Endometrial microvascular endothelial cells (primary cell): Measurements from ENCODE around the gene GNAI3. TPM values are rescaled to one million over a fixed set of nuclear protein-coding genes. Genes with fewer than 3 reads are reported as not detected.

ENCODE experiments used
- in situ Hi-C: cut with HindIII; loops from 2 replicates; pipeline ENCODE4 v1.10.0; 2017; ENCODE audit warnings: low sequenced_read_pairs, low pct_unique_long_range_greater_than_20kb; ENCODE audit errors: inconsistent ontology term
- total RNA-seq: library from RNA; depleted of rRNA; stranded (reverse); fragments of >200 nt; gene quantifications from one replicate; pipeline ENCODE4 v1.2.3, GENCODE V29; 2015; ENCODE audit errors: inconsistent ontology term

GNAI3 gene
- total RNA-seq, 1 donor from 2014 or later, result 15.3 TPM

DNA sequence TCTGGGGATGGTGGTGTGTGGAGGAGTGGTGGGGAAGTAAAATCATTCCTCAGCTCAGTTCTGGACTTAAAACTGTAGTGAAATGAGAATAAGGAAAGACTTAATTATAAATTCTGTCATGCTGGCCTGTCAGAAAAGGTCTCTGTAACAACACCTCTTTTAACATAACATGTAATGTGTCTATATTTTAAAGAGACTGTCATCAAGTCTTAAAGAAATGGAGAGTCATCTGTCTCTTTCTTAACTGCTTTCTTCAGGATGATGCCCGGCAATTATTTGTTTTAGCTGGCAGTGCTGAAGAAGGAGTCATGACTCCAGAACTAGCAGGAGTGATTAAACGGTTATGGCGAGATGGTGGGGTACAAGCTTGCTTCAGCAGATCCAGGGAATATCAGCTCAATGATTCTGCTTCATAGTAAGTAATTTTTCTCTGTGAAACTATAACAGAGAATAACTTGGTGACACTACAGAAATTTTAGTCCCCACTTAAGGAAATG, 30.6 kb downstream of the GNAI3 start:
- in situ Hi-C loops, result no loop called here

DNA sequence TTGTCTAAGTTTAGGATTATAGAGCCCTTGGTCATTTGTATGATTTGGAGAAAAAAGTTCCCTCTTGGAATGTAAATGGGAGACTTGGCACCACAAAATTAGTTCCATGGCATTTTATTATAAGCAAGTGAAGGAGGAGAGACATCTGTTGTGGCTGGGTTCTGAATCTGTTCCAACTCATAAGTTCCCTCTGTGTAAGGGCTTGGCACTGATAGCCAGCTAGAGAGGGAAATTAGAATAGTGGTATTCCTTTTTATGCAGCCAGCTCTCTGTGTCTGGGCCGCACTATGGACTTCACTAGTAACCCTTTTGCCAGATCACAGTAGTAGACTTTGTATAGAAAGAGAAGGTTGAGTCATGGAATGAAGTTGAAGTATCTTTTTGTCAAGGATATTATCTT, 31.1 kb downstream of the GNAI3 start:
- in situ Hi-C loops, result no loop called here

DNA sequence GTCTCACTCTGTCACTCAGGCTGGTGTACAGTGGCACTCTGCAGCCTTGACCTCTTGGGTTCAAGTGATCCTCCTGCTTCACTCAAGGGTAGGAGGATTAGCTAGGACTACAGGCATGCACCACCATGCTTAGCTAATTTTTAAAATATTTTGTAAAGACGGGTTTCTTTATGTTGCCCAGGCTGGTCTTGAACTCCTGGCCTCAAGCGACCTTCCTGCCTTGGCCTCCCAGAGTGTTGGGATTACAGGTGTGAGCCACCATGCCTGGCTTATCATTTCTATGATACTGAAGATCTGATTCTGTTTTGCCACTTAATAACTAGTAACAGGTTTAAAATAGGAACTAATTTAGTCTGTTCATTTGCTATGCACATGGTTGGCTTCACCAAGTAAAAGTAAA, 33.6 kb downstream of the GNAI3 start:
- in situ Hi-C loops, result no loop called here

DNA sequence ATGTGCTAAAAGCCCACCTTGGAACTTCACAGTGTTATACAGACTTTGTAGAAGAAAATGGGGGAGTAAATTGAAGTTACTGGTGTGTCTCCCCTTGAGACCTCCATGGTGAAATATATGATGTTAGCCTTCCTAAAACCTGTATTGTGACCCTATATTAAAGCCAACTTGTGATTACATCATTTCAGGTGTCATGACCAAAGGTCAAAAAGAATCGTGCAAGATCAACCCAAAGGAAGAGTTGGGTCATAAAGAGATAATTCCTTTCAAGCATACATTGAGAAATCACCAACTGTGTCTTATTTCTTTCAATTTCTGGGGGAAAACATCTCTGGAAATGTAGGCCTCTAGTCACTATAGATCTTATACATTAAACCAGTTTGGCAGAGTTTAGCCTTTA, 36.4 kb downstream of the GNAI3 start:
- in situ Hi-C loops, result no loop called here

GRCh38 chr1:109586055-109586454, 37.6 kb downstream of the GNAI3 start:
- in situ Hi-C loops, result no loop called here

- in situ Hi-C loops, result no loop called here
Measured at GRCh38 chr1:109589177-109589576, 40.8 kb downstream of the GNAI3 start.

DNA sequence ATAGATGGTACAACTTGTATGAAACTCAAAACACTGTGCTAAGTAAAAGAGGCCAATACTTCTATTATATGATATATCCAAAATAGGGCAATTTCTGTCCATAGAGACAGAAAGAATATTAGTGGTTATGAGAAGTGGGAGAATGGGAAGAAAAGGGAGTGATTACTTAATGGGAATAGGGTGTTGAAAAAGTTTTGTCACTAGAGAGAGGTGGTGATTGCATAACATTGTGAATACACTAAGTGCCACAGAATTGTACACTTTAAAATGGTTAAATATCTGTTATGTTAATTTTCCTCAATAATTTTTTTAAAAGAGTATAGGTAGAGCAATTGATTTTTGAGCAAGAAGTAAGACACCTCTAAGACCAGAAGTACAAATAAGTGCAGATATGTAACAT, 41.3 kb downstream of the GNAI3 start:
- in situ Hi-C loops, result no loop called here

- in situ Hi-C loops, result no loop called here
Measured at GRCh38 chr1:109592916-109593315, 44.5 kb downstream of the GNAI3 start.

GRCh38 chr1:109595531-109595930, 47.1 kb downstream of the GNAI3 start:
- in situ Hi-C loops, result no loop called here

DNA sequence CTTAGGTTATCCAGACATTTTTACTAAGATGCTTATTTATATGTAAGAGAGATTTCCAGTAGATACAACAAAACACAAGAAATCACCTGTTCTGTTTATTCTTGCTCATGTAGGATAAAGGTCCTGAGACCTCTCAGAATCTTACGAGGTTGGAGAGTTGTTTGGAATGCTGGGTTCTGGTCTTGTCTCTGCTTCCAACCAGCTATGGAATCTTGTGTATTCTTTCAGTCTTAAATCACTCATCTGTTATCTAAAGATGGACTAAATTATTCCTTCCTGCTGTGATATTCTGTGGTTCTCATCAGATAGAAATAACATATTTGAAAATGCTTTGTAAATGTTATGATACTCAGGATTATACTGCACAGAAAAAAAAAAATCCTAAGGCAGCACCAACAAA, 49.7 kb downstream of the GNAI3 start:
- in situ Hi-C loops, result no loop called here

DNA sequence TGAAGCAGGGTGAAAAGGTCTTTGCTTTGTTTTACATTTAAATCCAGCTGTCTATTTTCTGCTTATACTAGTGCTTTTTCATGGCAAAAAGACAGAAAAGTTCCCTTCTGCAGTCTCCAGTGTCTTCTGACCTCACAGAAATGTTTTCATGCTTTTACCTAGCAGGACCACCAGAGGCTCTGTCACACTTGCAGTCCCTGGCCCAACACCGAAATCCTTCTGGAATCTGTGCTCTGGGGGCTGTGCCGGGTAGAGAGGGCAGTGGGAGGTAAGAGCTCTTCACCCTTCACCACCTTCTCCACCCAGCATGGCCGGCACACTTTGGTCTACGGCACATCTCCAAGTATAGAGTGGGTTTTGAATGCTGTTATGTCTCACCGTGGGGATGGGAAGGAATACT, 50.2 kb downstream of the GNAI3 start:
- in situ Hi-C loops, result no loop called here

DNA sequence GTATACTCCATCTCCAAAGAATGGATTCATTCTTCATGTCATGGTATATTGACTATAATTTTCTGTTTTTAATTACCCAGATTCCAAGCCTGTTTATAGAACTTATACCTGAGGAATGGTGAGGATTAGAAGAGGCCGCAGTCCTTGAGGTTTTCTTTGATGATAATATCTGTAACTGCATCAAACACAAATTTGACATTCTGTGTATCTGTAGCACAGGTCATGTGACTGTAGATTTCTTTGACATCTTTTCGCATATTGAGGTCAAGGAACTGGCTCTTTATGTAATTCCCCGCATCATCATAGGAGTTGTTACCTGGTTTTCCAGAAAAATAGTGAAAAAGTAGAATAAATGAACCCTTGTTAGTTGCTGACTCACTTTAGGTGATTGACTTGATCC, 54.8 kb downstream of the GNAI3 start:
- in situ Hi-C loops, result no loop called here

- in situ Hi-C loops, result no loop called here
Measured at GRCh38 chr1:109605381-109605780, 57.0 kb downstream of the GNAI3 start.

DNA sequence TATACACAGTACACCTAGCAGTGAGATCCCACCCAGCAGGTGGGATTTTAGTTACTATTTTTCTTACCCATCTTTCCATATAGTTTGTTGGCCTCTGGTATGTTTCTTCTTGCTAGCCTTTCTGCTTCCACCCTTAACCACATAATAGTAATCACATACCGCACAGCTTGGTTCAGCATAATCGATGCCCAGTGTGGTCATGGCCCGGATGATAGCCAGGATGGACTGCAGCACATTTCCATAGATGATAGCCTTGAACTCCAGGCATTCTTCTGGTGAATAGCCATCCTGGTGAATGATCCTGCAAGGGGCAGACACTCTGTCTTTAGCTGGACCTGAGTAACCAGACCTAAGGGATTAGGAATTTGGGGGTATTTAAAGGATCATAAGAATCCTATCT, 61.5 kb downstream of the GNAI3 start:
- in situ Hi-C loops, result no loop called here

DNA sequence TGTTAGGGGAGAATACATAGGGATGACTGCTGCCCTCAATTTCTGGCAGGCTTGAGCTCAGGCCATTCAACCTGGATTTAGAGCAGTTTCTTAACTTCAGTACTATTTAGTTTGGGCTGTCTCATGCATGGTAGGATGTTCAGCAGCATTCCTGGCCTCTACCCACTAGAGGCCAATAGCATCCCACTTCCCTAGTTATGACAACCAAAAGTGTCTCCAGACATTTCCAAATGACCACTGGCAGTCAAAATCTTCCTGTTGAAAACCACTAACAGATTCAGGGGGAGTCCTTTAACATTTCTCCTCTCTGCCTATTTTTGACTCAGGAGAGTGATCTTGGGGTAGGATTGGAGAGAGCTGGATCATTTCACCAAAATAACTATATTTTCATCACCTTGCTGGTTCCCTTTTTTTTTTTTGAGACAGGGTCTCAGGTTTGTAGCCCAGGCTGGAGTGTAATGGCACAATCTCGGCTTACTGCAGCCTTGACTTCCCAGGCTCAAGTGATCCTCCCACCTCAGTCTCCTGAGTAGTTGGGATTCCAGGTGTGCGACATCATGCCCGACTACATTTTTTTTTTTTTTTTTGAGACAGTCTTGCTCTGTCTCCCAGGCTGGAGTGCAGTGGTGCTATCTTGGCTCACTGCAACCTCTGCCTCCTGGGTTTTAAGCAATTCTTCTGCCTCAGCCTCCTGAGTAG, 62.3 kb downstream of the GNAI3 start:
- in situ Hi-C loops, result no loop called here

DNA sequence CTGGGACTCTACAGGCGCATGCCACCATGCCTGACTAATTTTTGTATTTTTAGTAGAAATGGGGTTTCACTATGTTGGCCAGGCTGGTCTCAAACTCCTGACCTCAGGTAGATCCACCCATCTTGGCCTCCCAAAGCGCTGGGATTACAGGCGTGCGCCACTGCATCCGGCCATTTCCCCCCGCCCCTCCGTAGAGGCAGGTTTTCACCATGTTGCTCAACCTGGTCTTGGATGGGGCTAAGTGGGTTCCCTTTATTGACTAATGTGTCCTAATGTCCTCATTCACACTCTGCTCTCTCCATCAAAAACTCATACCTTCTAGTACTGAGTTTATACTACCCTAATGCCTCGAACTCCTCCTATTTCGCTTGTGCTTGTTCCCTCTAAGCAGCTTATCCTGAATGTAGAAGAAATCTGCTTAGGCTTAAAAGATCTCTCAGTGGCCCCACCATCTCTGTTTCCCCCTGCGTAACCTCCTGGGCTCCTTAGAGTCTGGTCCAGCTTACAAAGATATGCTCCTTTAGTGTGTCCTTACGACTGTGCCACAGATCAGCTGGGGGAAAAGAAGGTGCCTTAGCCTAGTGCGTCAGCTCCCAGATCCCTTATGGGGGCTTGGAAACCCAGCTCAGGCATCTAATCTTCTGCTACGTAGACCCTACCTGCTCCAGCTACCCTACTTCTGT, 63.0 kb downstream of the GNAI3 start:
- in situ Hi-C loops, result no loop called here

DNA sequence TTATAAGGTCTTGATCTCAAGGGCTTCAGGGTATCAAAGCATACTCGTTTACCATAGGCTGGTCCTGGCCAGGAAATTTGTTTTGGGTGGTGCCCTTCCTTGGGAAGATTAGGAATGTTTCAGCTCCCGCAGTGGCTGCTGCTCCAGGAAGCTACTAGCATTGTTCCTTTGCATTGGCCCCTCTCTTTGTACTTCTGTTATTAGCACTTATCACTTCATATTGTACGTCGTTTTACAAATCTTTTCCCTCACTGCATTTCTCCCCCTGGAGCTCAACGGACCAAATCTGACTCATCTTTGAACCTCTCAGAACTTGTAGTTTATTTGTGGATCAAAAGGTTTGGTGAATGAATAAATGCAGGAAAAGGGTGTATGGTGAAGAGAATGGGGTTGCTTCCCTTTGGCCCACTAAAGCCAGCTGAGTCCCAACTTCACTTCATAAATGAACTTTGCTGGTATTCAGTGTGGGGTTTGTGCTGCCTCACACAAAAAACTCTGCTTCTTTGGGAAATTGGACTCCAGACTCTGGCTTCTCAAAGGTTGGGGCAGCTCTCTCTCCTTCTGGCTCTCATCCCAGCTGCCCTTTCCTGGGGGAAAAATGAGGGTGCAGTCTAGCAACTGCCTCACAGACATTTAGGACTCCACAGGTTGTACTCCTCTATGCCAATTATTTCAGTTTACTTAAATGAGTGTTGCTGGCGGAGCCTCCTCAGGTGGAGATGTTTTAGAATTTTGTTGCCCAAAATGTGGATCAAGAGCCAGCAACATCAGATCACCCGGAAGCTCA, 65.1 kb downstream of the GNAI3 start:
- in situ Hi-C loops, result no loop called here

DNA sequence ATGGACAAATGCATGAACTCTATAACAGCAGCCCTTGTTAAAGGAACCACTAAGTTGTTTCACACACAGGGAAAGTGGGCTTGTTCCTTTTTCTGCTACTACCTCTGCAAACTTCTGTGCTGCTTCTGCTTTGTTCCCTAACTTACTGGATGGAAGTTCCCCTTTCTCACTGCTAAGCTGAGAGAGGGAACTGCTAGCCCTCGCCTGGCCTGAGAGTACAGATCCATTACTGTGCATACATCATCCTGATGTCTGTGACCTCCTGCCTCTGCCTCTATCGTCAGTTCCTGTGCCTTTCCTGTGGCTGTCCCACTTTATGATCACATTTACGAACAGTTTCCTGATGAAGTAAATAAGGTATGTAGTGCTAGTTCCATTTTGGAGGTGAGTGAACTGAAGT, 67.5 kb downstream of the GNAI3 start:
- in situ Hi-C loops, result no loop called here

- in situ Hi-C loops, result no loop called here
Measured at GRCh38 chr1:109616391-109616790, 68.0 kb downstream of the GNAI3 start.

GRCh38 chr1:109617291-109617801, 68.9 kb downstream of the GNAI3 start:
- in situ Hi-C loops, result no loop called here
